Lung (tissue), 12 donors: ENCODE results near the gene OR51V1. TPM values are rescaled to one million over a fixed set of nuclear protein-coding genes. Genes with fewer than 3 reads are reported as not detected.

Source experiments
- ATAC-seq: fragments of 200-7000 bp; cut with Tn5 transposase; one replicate; pipeline ENCODE4 v1.9.1; 2020; ENCODE audit warnings: moderate number of reproducible peaks; ENCODE audit not compliant: insufficient read depth, low FRiP score
- DNase-seq, 3 donors: peaks; one replicate each; pipeline ENCODE4 v3.0.0-alpha.2; 2013 to 2017
- H3K27ac ChIP-seq, 2 donors: one replicate each; pipeline ENCODE4 v1.5.1; 2013; ENCODE audit warnings: mild to moderate bottlenecking in 2 of 2, moderate library complexity in 2 of 2, control low read depth in 1 of 2, inconsistent platforms in 1 of 2, low read depth in 1 of 2, low read length in 1 of 2
- H3K27me3 ChIP-seq, 3 donors: one replicate each; pipeline ENCODE4 v1.5.1; 2013; ENCODE audit warnings: low read length in 2 of 3; ENCODE audit not compliant: control insufficient read depth in 3 of 3, insufficient read depth in 3 of 3
- H3K36me3 ChIP-seq, 4 donors: one replicate each; pipeline ENCODE4 v1.5.1; 2013; ENCODE audit warnings: low read length in 4 of 4, mild to moderate bottlenecking in 1 of 4, moderate library complexity in 1 of 4; ENCODE audit not compliant: control insufficient read depth in 4 of 4, insufficient read depth in 4 of 4
- H3K4me1 ChIP-seq, 5 donors: one replicate each; pipeline ENCODE4 v1.5.1; 2013; ENCODE audit warnings: low read length in 5 of 5, mild to moderate bottlenecking in 2 of 5, moderate library complexity in 1 of 5; ENCODE audit not compliant: control insufficient read depth in 5 of 5, insufficient read depth in 5 of 5
- H3K4me3 ChIP-seq: one replicate; pipeline ENCODE4 v1.5.1; 2013; ENCODE audit warnings: mild to moderate bottlenecking, control low read depth, moderate library complexity
- H3K9ac ChIP-seq, 2 donors: one replicate each; pipeline ENCODE4 v1.5.1; 2013; ENCODE audit warnings: low read length in 2 of 2, control low read depth in 1 of 2; ENCODE audit not compliant: insufficient read depth in 1 of 2
- H3K9me3 ChIP-seq, 4 donors: one replicate each; pipeline ENCODE4 v1.5.1; 2013; ENCODE audit warnings: low read length in 3 of 4, mild to moderate bottlenecking in 1 of 4, moderate library complexity in 1 of 4; ENCODE audit not compliant: control insufficient read depth in 4 of 4, insufficient read depth in 3 of 4
- CTCF ChIP-seq: IDR thresholded peaks from 2 replicates; pipeline ENCODE4 v1.5.1; 2012; ENCODE audit warnings: mild to moderate bottlenecking; ENCODE audit errors: control extremely low read depth, extremely low read depth
- WGBS, 2 donors: extraction: QIAGEN DNeasy Blood & Tissue Kit; methylation state at CpG; one replicate each; pipeline ENCODE4 v1.1.7; 2013; 5-methylcytosine and 5-hydroxymethylcytosine counted together
- polyA plus RNA-seq, 2 donors: library from polyadenylated mRNA; stranded (reverse); fragments of 200-250 nt; gene quantifications; one replicate each; pipeline ENCODE4 v1.2.1, GENCODE V29; 2013
- total RNA-seq, 2 donors: library from RNA; depleted of rRNA in 1 of 2; stranded (reverse); fragments of >200 nt in 1 of 2; gene quantifications; one replicate each; pipeline ENCODE4 v1.2.1, GENCODE V29; 2014 to 2021
- donor health status: control.
- donor health status: control.
- donor health status: Bipolar disorder and iron deficiency.
- donor health status: healthy.
- donor health status: DM: yes; HTN: yes; CAD: no.

The OR51V1 gene
- total and polyA plus RNA-seq, 4 donors, result not detected

GRCh38 chr11:5230266-5230665, 29.8 kb upstream of the OR51V1 start:
- H3K4me1 ChIP-seq, result no peaks in the 10 kb centered on the region
- no peaks in the 10 kb centered on the region for H3K36me3 ChIP-seq
- H3K4me3 ChIP-seq, result no peak overlapping the region
- H3K9me3 ChIP-seq, result no peaks in the 10 kb centered on the region
- no peaks in the 10 kb centered on the region for H3K27me3 ChIP-seq
- DNase-seq (no peak), ATAC-seq (no peak)
- 92% methylated on average over 1 of the region's 1 CpG for WGBS, 2 donors
- no peak overlapping the region for H3K9ac ChIP-seq
- H3K27ac ChIP-seq, result no peak overlapping the region
- no peak for TF ChIP-seq CTCF

GRCh38 chr11:5229796-5230195, 29.3 kb upstream of the OR51V1 start:
- ATAC-seq (no peak), DNase-seq (no peak)
- Histone ChIP-seq H3K4me1 (no peaks in the 10 kb centered on the region), H3K27me3 (no peaks in the 10 kb centered on the region), H3K9ac (no peak overlapping the region), H3K4me3 (no peak overlapping the region), H3K36me3 (no peaks in the 10 kb centered on the region), H3K9me3 (no peaks in the 10 kb centered on the region), H3K27ac (no peak overlapping the region)
- 81 to 88% methylated on average over 2 of the region's 2 CpGs for WGBS, 2 donors
- no peak for TF ChIP-seq CTCF

GRCh38 chr11:5229356-5229755, 28.9 kb upstream of the OR51V1 start:
- no peaks in the 10 kb centered on the region for H3K4me1 ChIP-seq
- ATAC-seq (no peak), DNase-seq (no peak)
- no peaks in the 10 kb centered on the region for H3K9me3 ChIP-seq
- H3K27me3 ChIP-seq, result no peaks in the 10 kb centered on the region
- TF ChIP-seq CTCF, result no peak
- WGBS, 2 donors, result 92 to 93% methylated on average over 1 of the region's 1 CpG
- H3K9ac ChIP-seq, result no peak overlapping the region
- H3K27ac ChIP-seq, result no peak overlapping the region
- no peak overlapping the region for H3K4me3 ChIP-seq
- H3K36me3 ChIP-seq, result no peaks in the 10 kb centered on the region

GRCh38 chr11:5228124-5228523, 27.6 kb upstream of the OR51V1 start:
- Histone ChIP-seq H3K4me3 (no peak overlapping the region), H3K9me3 (no peaks in the 10 kb centered on the region), H3K27ac (no peak overlapping the region), H3K27me3 (no peaks in the 10 kb centered on the region), H3K4me1 (no peaks in the 10 kb centered on the region), H3K9ac (no peak overlapping the region), H3K36me3 (no peaks in the 10 kb centered on the region)
- TF ChIP-seq CTCF, result no peak
- 71 to 85% methylated on average over 5 of the region's 5 CpGs for WGBS, 2 donors
- DNase-seq (no peak), ATAC-seq (no peak)
